ENCODE measurements around the gene SREBF2.
A peak's percentile ranks its signal among the peaks of the same experiment; 100 is the strongest.

The SREBF2 gene

GRCh38 chr22:41923595-41924276 is 90.8 kb downstream of the SREBF2 start:
- no peak for DNase-seq

GRCh38 chr22:41925783-41926460 is 93.0 kb downstream of the SREBF2 start:
- peak; percentile 80 for DNase-seq

- DNase-seq, result no peak
These were observed 94.9 kb downstream of the SREBF2 start for GRCh38 chr22:41927813-41928212.

GRCh38 chr22:41928593-41929417 is 95.9 kb downstream of the SREBF2 start:
- DNase-seq, result no peak

- DNase-seq, result no peak
These were observed 96.5 kb downstream of the SREBF2 start for GRCh38 chr22:41929418-41929810.

- no peak for DNase-seq
These were observed 98.9 kb downstream of the SREBF2 start for GRCh38 chr22:41931701-41932269.

- no peak for DNase-seq
These were observed 99.4 kb downstream of the SREBF2 start for GRCh38 chr22:41932353-41932752.

- DNase-seq, result no peak
These were observed 100.7 kb downstream of the SREBF2 start for GRCh38 chr22:41933411-41934177.

GRCh38 chr22:41934284-41935014 is 101.5 kb downstream of the SREBF2 start:
- DNase-seq, result no peak

GRCh38 chr22:41935015-41935351 is 102.1 kb downstream of the SREBF2 start:
- no peak for DNase-seq

GRCh38 chr22:41935509-41935908 is 102.6 kb downstream of the SREBF2 start:
- DNase-seq, result no peak

- DNase-seq, result no peak
These were observed 103.9 kb downstream of the SREBF2 start for GRCh38 chr22:41936894-41937169.

- DNase-seq, result peak; percentile 91
These were observed 107.3 kb downstream of the SREBF2 start for GRCh38 chr22:41939981-41940831.

GRCh38 chr22:41940832-41941765 is 108.2 kb downstream of the SREBF2 start:
- peak; percentile 77 for DNase-seq

GRCh38 chr22:41943661-41944209 is 110.8 kb downstream of the SREBF2 start:
- no peak for DNase-seq

GRCh38 chr22:41946629-41947423 is 113.9 kb downstream of the SREBF2 start, which contains the start of gene CENPM:
Gene CENPM (minus strand): TSS chr22:41947152. CDS start chr22:41947076, 76 bp downstream.
- peak; percentile 77 for DNase-seq

GRCh38 chr22:41947424-41948080 is 114.6 kb downstream of the SREBF2 start:
- DNase-seq, result no peak

GRCh38 chr22:41948142-41948541 is 115.2 kb downstream of the SREBF2 start:
- no peak for DNase-seq
